ENCODE results near the gene PARD3B.

PARD3B gene

GRCh38 chr2:205590759-205591158 lies 1045.5 kb downstream of the PARD3B start:
- no peak for DNase-seq

DNA sequence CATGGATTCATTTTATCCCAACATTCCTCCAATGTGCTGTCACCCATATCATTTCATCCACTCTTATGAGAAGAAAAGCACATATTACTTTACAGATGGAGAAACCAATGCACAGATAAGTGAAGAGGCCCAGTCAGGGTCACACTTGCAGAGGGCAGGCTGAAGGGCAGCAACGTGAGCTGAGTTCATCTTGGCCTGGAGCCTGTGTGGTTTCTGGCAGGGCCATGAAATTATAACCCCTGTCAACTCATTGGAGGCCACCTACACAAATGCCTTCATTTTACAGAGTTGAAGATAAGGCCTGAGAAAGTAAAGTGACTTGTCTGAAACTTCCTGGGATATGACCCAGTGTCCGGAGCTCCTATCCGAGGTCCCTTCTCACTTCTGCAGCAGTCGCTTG lies 1048.6 kb downstream of the PARD3B start:
- DNase-seq = no peak

DNA sequence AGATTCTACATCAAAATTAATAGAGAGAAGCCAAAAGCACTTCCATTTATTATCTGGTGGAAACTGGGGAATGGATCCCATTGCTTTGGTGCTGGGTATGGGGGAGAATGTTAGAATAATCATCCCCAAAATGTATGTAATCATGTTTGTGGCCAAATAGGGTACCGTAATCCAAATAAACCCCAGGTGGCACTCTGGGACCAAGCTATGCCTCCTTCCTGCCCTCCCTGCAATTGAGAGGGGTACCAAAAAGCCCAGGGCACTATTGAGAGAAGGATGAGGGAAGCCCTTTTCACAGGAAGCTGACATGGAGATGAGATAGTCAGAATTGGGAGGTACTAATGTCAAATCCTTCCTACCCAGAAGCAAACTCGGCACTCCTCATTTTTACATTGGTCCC lies 1051.3 kb downstream of the PARD3B start:
- DNase-seq = no peak

DNA sequence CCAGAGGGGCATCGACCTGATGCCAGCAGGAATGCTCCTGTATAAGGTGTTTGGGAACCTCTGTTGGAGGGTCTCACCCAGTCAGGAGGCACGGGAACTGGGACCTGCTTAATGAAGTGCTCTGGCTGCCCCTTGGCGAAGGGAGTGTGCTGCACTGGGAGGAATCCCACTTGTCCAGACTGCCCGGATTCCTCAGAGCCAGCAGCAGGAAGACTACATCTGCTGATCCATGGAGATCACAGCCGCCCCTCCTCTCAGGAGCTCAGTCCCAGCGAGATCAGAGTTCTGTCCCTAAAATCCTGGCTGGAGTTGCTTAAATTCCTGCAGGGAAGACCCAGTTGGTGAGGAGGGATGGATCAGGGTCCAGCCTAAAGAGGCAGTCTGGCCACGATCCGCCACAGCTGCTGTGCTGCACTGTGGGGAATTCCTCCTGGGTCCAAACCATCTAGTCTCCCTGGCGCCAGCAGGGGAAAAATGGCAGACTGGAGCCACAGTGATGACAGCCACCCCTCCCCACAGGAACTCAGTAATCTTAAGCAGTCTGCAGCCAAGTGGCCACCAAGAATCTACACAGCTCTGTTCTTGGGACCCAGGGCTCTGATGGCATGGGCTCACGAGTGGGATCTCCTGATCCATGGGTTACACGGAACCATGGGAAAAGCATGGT lies 1060.5 kb downstream of the PARD3B start:
- no peak for DNase-seq

GRCh38 chr2:205607146-205607545 lies 1061.9 kb downstream of the PARD3B start:
- DNase-seq = no peak

- DNase-seq = no peak
Observed at GRCh38 chr2:205609113-205609512, 1063.8 kb downstream of the PARD3B start.

GRCh38 chr2:205610437-205610836 lies 1065.2 kb downstream of the PARD3B start:
- DNase-seq = no peak

DNA sequence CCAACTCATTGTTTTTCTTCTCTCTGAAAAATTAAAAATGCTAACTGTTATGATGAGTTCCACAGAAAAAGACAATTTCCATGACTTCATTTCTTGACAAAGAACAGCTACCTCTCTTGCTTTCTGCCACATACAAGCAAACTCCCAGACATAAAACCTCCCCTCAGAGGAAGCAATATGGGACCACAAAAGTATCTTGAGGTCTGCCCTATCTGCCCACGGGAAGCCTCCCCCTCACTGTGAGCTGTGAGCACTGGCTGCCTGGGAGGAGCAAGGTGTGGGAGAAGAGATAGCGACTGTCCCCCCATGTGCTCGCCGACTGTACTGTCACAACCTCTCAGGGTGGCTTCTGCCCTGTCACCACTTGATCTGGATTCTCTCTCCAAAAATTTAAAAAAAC lies 1067.4 kb downstream of the PARD3B start:
- no peak for DNase-seq

GRCh38 chr2:205613970-205614559 lies 1068.8 kb downstream of the PARD3B start:
- no peak for DNase-seq

DNA sequence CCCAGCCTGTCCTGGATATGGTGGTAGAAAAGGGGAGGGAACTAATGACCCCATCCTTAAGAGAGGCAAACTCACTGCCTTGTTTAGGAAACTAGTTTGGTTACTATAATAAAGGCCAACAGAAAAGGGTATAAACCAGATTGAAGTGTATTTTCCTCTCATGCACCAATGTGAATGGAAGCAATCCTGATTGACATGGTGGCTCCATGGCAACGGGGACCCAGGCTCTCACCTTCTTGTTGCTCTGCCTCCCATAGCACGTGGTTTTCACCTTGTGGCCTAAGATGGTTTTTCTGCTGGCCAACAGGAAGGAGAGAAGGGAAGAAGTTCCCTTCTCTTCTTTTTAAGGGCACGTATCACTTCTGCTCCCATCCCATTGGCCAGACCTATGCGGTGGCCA lies 1069.7 kb downstream of the PARD3B start:
- DNase-seq = no peak

- DNase-seq = no peak
Observed at GRCh38 chr2:205617905-205618304, 1072.6 kb downstream of the PARD3B start.

DNA sequence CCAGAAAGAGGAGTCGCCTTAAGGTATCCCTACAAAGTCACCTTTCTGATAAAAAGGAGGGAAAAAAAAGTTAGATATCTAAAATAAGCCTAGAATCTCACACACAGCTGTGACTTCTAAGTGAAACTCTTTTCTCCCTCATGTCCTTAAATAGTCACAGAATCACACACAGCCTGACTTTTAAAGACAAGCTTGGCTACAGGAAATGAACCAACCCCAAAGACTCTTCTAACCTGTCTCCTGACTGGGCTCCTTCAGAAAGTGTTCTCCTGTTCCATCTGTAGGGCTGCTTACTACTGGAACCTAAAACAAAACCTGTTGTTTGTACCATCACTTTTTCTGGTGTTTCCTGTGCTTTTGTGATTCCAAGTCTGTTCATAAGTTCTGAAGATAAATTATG lies 1074.3 kb downstream of the PARD3B start:
- DNase-seq = no peak

DNA sequence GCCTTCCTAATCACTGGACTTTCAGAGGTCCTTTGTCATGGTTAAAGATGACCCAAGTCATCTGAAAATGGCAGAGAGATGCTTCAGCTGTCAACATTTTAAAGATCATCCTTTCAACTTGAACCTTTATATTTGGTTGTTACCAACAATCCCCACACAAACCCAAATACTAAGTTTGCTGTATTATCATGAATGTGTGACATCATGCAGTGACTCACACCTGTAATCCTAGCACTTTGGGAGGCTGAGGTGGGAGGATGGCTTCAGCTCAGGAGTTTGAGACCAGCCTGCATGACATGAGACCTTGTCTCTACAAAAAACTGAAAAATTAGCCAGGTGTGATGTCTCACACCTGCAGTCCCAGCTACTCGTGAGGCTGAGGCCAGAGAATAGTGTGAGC lies 1081.8 kb downstream of the PARD3B start:
- no peak for DNase-seq

GRCh38 chr2:205628422-205628821 lies 1083.1 kb downstream of the PARD3B start:
- no peak for DNase-seq

DNA sequence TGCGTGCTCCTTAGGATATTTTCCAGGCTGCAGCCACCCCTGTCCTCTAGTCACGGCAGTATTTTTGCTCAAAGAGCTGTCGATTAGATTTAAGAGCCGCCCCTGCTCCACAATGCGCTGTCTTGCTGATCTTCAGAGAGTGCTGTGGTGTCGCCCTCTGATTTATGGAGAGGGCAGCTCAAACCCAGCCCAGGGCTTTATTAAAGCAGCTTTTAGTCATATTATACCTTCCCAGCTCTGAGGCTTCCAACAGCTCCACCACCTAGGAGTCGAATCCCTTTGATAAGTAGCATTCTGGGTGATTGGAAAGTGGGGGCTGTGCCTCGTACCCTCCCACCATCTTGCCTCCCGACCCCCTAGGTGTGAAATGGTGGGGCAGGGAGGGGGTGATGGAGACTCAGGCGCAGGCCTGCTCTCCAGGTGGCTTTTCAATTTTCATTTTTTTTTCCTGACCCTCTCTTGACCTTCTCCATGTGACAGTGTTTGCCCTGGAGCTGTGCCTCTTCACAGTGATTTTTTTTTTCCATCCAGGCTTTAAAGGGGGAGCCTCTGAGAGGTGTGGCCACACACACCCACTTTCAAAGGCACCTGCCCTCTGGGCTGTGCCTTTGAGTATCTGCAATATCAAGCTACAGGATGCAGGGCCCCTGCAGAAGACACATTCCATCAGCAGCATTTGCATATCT lies 1084.0 kb downstream of the PARD3B start:
- DNase-seq = no peak

- no peak for DNase-seq
Observed at GRCh38 chr2:205633994-205634393, 1088.7 kb downstream of the PARD3B start.

GRCh38 chr2:205636549-205637319 lies 1091.5 kb downstream of the PARD3B start:
- no peak for DNase-seq

DNA sequence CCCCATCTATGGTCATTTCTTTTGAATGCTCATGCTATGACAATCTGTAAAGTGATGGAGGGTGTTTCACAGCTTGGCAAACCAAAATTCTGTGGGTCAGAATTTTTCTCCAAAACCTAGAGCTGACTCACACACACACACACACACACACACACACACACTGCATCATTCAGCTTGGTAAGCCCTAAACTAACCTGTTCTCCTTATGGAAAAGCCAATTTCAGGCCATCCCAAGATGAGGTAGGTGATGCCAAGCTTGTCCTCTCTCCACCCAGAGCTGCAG lies 1092.0 kb downstream of the PARD3B start:
- DNase-seq = no peak

- DNase-seq = no peak
Observed at GRCh38 chr2:205637779-205638503, 1092.7 kb downstream of the PARD3B start.

GRCh38 chr2:205640716-205641115 lies 1095.4 kb downstream of the PARD3B start:
- no peak for DNase-seq

- DNase-seq = no peak
Observed at GRCh38 chr2:205642599-205643356, 1097.5 kb downstream of the PARD3B start.

DNA sequence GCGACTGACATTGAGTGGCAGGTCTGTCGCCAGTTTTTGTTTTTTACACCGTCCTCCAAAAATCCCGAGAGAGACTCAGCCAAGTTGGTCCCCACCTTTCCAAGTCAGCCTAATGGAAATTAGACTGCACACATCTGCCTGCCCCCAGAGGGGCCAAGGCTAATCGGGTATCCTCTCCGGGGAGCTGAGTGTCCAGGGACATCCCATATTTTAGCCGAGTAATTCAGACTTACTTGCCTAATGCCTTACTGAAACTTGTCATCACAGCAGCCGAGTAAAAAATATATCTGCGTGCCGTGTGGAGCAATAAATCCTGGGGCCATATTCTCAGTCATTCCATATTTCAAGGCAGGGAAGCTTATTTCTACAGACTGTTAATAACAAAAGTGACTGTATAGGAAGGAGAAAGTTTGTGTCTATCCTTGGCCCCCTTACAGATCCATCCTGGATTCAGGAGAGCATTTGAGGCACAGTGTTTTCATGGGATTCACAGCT lies 1098.2 kb downstream of the PARD3B start:
- no peak for DNase-seq

Data from DMS 273 treated with DMSO at 0.1 percent for 48 hours (cell line).